K562 (cell line): ENCODE data around the gene RABL6. TPM values are rescaled to one million over a fixed set of nuclear protein-coding genes. Genes with fewer than 3 reads are reported as not detected.

ENCODE experiments used
- CBX5 ChIP-seq: IDR thresholded peaks from 2 replicates; pipeline ENCODE4 v1.6.1; 2014; ENCODE audit warnings: low read depth, borderline replicate concordance
- NFXL1 ChIP-seq: fragments of 450-650 bp; formaldehyde crosslinking; IDR thresholded peaks from 2 replicates; pipeline ENCODE4 v1.4.0; 2021; ENCODE audit warnings: mild to moderate bottlenecking
- TCF3 ChIP-seq: sonication (generic); formaldehyde crosslinking; IDR thresholded peaks from 2 replicates; pipeline ENCODE4 v1.4.0; 2020; ENCODE audit warnings: mild to moderate bottlenecking, missing genetic modification reagents
- ZBTB7A ChIP-seq: IDR thresholded peaks from 2 replicates; pipeline ENCODE4 v1.6.1; 2011; ENCODE audit warnings: low read depth, mild to moderate bottlenecking, low read length, moderate library complexity, borderline replicate concordance; ENCODE audit not compliant: control insufficient read depth
- ZBTB8A ChIP-seq: fragments of 450-650 bp; IDR thresholded peaks from 2 replicates; pipeline ENCODE4 v1.6.1; 2018; ENCODE audit warnings: mild to moderate bottlenecking, moderate library complexity; ENCODE audit not compliant: partially characterized antibody
- ZNF316 ChIP-seq: fragments of 450-650 bp; IDR thresholded peaks from 2 replicates; pipeline ENCODE4 v1.6.1; 2016
- ZNF778 ChIP-seq: fragments of 450-650 bp; formaldehyde crosslinking; IDR thresholded peaks from 2 replicates; pipeline ENCODE4 v1.4.0; 2020; ENCODE audit warnings: mild to moderate bottlenecking, moderate library complexity
- polyA plus RNA-seq, 8 experiments: library from polyadenylated mRNA; depleted of rRNA in 4 of 8; stranded (reverse) in 5 of 8; unstranded in 3 of 8; fragments of >200 nt; fragmentation: Nextera tagmentation in 2 of 8; fragmentation: Illumina TruSeq in 1 of 8; extraction: Ambion mirVana in 2 of 8; extraction: Trizol in 1 of 8; gene quantifications; 2 replicates each; pipeline versions ENCODE4 v1.2.1 to v1.2.3, GENCODE V29; 2011 to 2014; ENCODE audit warnings: inconsistent platforms in 1 of 8, missing spikeins in 1 of 8
- total RNA-seq, 7 experiments: library from RNA; depleted of rRNA in 6 of 7; stranded (reverse); fragments of >200 nt in 6 of 7; fragmentation: Illumina TruSeq in 2 of 7; extraction: Trizol in 2 of 7; gene quantifications; 2 replicates each; pipeline versions ENCODE4 v1.2.1 to v1.2.3, GENCODE V29; 2011 to 2021; ENCODE audit warnings: low replicate concordance in 1 of 7
- TF ChIP-seq, protein P1 (sequence below): fragments of 450-650 bp; IDR thresholded peaks from 2 replicates; pipeline ENCODE4 v1.6.1; 2016; ENCODE audit warnings: mild to moderate bottlenecking, moderate library complexity
- TF ChIP-seq, protein P2 (sequence below): fragments of 250-450 bp; sonication (Bioruptor Pico); IDR thresholded peaks from 2 replicates; pipeline ENCODE4 v1.8.0; 2022; ENCODE audit warnings: moderate library complexity, mild to moderate bottlenecking, inconsistent platforms
- TF ChIP-seq, protein P3 (sequence below): fragments of 250-450 bp; sonication (Bioruptor Pico); IDR thresholded peaks from 2 replicates; pipeline ENCODE4 v1.5.0; 2021
- TF ChIP-seq, protein P4 (sequence below), 3 experiments: IDR thresholded peaks in 2 of 3; conservative IDR thresholded peaks in 1 of 3; 2 replicates each; pipeline ENCODE4 v1.5.1; 2011 to 2012; ENCODE audit warnings: low read length in 3 of 3, mild to moderate bottlenecking in 3 of 3, control low read depth in 2 of 3, improper control_type of control experiment in 1 of 3, inconsistent platforms in 1 of 3, low read depth in 1 of 3, mixed read lengths in 1 of 3, moderate library complexity in 1 of 3; ENCODE audit not compliant: insufficient read depth in 2 of 3

The RABL6 gene
- total and polyA plus RNA-seq, 9 of the 15 experiments (the other 6 are each of a cell fraction or from before 2014, with no cell fraction given): 5.6 to 181 (median 84.5) TPM

DNA sequence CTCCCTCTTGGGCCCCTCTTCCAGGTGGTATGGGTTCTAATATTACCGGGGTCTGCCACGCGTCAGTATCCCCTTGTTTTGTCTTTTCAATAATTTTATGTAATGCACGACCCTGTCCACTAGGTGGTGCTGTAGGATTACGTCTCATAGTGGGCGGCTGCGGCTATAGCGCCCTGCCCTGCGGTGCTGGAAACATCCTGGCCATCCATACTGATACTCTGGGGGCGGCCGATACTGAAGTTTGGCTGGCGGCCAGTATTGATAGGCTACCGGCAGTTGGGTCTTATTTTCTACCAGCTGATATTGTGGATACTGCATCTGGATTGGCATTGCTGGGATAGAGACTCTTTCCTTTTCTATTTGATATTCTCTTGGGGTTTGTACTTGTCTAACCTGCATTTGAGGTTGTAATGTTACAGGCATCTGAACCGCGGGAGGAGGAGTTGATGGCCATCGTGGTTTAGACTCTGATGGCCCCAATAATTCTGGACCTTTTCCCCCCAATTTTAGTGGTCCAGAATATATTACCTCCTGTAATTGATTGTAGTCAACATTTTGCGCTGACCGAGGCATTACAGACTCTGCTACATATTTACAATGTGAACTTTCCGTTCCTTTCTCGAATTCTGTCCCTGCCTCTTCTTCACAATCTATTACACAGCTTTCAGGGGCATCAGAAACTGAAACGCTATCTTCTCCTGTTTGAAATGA is 19.9 kb upstream of the RABL6 start (continued):
- TF ChIP-seq, protein P1, sequence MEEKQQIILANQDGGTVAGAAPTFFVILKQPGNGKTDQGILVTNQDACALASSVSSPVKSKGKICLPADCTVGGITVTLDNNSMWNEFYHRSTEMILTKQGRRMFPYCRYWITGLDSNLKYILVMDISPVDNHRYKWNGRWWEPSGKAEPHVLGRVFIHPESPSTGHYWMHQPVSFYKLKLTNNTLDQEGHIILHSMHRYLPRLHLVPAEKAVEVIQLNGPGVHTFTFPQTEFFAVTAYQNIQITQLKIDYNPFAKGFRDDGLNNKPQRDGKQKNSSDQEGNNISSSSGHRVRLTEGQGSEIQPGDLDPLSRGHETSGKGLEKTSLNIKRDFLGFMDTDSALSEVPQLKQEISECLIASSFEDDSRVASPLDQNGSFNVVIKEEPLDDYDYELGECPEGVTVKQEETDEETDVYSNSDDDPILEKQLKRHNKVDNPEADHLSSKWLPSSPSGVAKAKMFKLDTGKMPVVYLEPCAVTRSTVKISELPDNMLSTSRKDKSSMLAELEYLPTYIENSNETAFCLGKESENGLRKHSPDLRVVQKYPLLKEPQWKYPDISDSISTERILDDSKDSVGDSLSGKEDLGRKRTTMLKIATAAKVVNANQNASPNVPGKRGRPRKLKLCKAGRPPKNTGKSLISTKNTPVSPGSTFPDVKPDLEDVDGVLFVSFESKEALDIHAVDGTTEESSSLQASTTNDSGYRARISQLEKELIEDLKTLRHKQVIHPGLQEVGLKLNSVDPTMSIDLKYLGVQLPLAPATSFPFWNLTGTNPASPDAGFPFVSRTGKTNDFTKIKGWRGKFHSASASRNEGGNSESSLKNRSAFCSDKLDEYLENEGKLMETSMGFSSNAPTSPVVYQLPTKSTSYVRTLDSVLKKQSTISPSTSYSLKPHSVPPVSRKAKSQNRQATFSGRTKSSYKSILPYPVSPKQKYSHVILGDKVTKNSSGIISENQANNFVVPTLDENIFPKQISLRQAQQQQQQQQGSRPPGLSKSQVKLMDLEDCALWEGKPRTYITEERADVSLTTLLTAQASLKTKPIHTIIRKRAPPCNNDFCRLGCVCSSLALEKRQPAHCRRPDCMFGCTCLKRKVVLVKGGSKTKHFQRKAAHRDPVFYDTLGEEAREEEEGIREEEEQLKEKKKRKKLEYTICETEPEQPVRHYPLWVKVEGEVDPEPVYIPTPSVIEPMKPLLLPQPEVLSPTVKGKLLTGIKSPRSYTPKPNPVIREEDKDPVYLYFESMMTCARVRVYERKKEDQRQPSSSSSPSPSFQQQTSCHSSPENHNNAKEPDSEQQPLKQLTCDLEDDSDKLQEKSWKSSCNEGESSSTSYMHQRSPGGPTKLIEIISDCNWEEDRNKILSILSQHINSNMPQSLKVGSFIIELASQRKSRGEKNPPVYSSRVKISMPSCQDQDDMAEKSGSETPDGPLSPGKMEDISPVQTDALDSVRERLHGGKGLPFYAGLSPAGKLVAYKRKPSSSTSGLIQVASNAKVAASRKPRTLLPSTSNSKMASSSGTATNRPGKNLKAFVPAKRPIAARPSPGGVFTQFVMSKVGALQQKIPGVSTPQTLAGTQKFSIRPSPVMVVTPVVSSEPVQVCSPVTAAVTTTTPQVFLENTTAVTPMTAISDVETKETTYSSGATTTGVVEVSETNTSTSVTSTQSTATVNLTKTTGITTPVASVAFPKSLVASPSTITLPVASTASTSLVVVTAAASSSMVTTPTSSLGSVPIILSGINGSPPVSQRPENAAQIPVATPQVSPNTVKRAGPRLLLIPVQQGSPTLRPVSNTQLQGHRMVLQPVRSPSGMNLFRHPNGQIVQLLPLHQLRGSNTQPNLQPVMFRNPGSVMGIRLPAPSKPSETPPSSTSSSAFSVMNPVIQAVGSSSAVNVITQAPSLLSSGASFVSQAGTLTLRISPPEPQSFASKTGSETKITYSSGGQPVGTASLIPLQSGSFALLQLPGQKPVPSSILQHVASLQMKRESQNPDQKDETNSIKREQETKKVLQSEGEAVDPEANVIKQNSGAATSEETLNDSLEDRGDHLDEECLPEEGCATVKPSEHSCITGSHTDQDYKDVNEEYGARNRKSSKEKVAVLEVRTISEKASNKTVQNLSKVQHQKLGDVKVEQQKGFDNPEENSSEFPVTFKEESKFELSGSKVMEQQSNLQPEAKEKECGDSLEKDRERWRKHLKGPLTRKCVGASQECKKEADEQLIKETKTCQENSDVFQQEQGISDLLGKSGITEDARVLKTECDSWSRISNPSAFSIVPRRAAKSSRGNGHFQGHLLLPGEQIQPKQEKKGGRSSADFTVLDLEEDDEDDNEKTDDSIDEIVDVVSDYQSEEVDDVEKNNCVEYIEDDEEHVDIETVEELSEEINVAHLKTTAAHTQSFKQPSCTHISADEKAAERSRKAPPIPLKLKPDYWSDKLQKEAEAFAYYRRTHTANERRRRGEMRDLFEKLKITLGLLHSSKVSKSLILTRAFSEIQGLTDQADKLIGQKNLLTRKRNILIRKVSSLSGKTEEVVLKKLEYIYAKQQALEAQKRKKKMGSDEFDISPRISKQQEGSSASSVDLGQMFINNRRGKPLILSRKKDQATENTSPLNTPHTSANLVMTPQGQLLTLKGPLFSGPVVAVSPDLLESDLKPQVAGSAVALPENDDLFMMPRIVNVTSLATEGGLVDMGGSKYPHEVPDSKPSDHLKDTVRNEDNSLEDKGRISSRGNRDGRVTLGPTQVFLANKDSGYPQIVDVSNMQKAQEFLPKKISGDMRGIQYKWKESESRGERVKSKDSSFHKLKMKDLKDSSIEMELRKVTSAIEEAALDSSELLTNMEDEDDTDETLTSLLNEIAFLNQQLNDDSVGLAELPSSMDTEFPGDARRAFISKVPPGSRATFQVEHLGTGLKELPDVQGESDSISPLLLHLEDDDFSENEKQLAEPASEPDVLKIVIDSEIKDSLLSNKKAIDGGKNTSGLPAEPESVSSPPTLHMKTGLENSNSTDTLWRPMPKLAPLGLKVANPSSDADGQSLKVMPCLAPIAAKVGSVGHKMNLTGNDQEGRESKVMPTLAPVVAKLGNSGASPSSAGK: no peak
- TF ChIP-seq ZBTB7A: peak; percentile 50; the same call in 1 of the 2 replicates
- TF ChIP-seq ZNF316: peak; percentile 54; the same call in 1 of the 2 replicates
- TF ChIP-seq TCF3 (CRISPR knock-in tag): peak; percentile 34; the same call in 1 of the 2 replicates
- no peak for TF ChIP-seq CBX5
- TF ChIP-seq ZBTB8A: no peak
- TF ChIP-seq, protein P2, sequence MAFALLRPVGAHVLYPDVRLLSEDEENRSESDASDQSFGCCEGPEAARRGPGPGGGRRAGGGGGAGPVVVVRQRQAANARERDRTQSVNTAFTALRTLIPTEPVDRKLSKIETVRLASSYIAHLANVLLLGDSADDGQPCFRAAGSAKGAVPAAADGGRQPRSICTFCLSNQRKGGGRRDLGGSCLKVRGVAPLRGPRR: no peak
- TF ChIP-seq ZNF778 (CRISPR knock-in tag): no peak
- TF ChIP-seq, protein P3, sequence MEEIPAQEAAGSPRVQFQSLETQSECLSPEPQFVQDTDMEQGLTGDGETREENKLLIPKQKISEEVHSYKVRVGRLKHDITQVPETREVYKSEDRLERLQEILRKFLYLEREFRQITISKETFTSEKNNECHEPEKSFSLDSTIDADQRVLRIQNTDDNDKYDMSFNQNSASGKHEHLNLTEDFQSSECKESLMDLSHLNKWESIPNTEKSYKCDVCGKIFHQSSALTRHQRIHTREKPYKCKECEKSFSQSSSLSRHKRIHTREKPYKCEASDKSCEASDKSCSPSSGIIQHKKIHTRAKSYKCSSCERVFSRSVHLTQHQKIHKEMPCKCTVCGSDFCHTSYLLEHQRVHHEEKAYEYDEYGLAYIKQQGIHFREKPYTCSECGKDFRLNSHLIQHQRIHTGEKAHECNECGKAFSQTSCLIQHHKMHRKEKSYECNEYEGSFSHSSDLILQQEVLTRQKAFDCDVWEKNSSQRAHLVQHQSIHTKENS (CRISPR knock-in tag): no peak
- no peak for TF ChIP-seq NFXL1 (CRISPR knock-in tag)
- TF ChIP-seq, protein P4, sequence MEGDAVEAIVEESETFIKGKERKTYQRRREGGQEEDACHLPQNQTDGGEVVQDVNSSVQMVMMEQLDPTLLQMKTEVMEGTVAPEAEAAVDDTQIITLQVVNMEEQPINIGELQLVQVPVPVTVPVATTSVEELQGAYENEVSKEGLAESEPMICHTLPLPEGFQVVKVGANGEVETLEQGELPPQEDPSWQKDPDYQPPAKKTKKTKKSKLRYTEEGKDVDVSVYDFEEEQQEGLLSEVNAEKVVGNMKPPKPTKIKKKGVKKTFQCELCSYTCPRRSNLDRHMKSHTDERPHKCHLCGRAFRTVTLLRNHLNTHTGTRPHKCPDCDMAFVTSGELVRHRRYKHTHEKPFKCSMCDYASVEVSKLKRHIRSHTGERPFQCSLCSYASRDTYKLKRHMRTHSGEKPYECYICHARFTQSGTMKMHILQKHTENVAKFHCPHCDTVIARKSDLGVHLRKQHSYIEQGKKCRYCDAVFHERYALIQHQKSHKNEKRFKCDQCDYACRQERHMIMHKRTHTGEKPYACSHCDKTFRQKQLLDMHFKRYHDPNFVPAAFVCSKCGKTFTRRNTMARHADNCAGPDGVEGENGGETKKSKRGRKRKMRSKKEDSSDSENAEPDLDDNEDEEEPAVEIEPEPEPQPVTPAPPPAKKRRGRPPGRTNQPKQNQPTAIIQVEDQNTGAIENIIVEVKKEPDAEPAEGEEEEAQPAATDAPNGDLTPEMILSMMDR (IDR thresholded peaks at IDR 0.05 in 2 of 3, conservative IDR thresholded peaks at IDR 0.05 in 1 of 3; ENCODE audit: insufficient read depth in 2 of 3, low read depth in 1 of 3, low read length in 3 of 3): peak; percentile 89 to 97 (median 97)
